Testis (tissue), 3 donors: ENCODE data around the gene HOXB7. TPM values are rescaled to one million over a fixed set of nuclear protein-coding genes. Genes with fewer than 3 reads are reported as not detected.

Source experiments
- DNase-seq: peaks from one replicate; pipeline ENCODE4 v3.0.0-alpha.2; 2019
- H3K27ac ChIP-seq, 2 donors: fragments of 200-600 bp; sonication (generic); one replicate each; pipeline ENCODE4 v1.5.1; 2019
- H3K27me3 ChIP-seq: fragments of 200-600 bp; sonication (generic); one replicate; pipeline ENCODE4 v1.5.1; 2019
- H3K36me3 ChIP-seq: fragments of 200-600 bp; sonication (generic); one replicate; pipeline ENCODE4 v1.5.1; 2017; ENCODE audit warnings: low read depth; ENCODE audit errors: missing control alignments
- H3K4me1 ChIP-seq: fragments of 200-600 bp; sonication (generic); one replicate; pipeline ENCODE4 v1.5.1; 2019
- H3K4me3 ChIP-seq, 2 donors: fragments of 200-600 bp; sonication (generic); one replicate each; pipeline ENCODE4 v1.5.1; 2017 to 2019
- H3K9me3 ChIP-seq: fragments of 200-600 bp; sonication (generic); one replicate; pipeline ENCODE4 v1.5.1; 2017
- POLR2A ChIP-seq: fragments of 450-650 bp; IDR thresholded peaks from one replicate; pipeline ENCODE4 v1.6.1; 2017; ENCODE audit warnings: antibody characterized with exemption, mild to moderate bottlenecking, moderate library complexity
- WGBS, 2 donors: methylation state at CpG; one replicate each; pipeline ENCODE4 v1.1.5; 2018; 5-methylcytosine and 5-hydroxymethylcytosine counted together
- intact Hi-C: fragments of 100-400 bp; cut with DNase I; formaldehyde crosslinking; loops from one replicate; pipeline ENCODE4 v1.15.1; 2023; ENCODE audit warnings: low total_unique reads
- polyA plus RNA-seq: library from polyadenylated mRNA; stranded (reverse); fragments of 350-450 nt; fragmentation: Illumina TruSeq; extraction: RNeasy Lipid Tissue Mini Kit (QIAGEN cat#74804); gene quantifications from one replicate; pipeline ENCODE4 v1.2.3, GENCODE V29; 2014; ENCODE audit warnings: low read depth, low replicate concordance; ENCODE audit not compliant: insufficient read depth
- total RNA-seq, 2 donors: library from RNA; depleted of rRNA; stranded (reverse); fragments of >200 nt; gene quantifications; one replicate each; pipeline ENCODE4 v1.2.3, GENCODE V29; 2016
- TF ChIP-seq, protein P1 (sequence below), 3 experiments: fragments of 450-650 bp in 2 of 3; fragments of 200-600 bp in 1 of 3; sonication (generic) in 1 of 3; IDR thresholded peaks; one replicate each; pipeline ENCODE4 v1.5.1; 2016 to 2019; ENCODE audit warnings: antibody characterized with exemption in 3 of 3, mild to moderate bottlenecking in 2 of 3, moderate library complexity in 1 of 3

Gene HOXB7
- total and polyA plus RNA-seq, 3 donors from 2014 or later, result 2.8 to 4.4 (median 3.2) TPM

DNA sequence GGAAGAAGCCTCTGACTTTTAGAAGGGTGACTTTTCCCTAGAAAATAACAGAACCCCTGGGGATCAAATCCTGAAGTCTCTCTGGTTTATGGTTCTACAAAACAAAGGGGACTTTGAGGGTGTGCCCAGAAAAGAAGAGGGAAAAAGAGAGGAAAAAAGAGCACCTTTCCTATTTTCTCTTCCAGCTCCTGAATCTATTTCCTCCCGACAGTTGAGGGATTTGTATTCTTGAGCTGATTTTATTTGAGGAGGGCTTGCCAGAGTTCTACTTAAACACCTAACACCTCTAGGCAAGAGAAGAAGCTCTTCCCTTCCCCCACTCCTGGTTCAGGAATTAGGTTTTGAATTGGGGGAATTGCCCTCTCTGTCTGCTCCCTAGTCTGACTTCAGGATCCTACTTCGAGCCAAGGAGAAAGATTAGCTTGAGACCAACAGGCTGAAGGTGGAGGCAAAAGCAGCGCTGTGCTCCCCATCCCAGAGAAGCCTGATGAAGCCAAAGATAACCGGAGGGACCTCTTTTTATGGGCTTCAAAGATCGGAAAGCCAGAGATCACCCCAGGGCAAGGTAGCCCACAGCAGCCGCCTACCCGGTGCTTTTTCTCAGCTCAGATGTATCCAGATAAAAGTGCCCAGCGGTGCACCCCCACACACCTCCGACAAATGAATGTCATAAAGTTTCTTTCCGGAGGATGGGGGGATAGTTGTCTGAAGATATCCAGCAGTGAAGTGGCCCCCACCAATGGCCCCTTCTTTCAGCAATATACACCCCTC is 21.6 kb downstream of the HOXB7 start:
- Histone ChIP-seq H3K36me3 (no peaks in the 10 kb centered on the region), H3K27me3 (no peaks in the 10 kb centered on the region), H3K27ac (no peak overlapping the region), H3K4me1 (peaks cover 10% of the 10 kb centered on the region), H3K9me3 (no peaks in the 10 kb centered on the region), H3K4me3 (no peak overlapping the region)
- WGBS, 2 donors, result 26 to 38% methylated on average over 8 to 10 of the region's 10 CpGs
- DNase-seq, result no peak
- intact Hi-C loops, result no loop called here
- TF ChIP-seq, protein P1, sequence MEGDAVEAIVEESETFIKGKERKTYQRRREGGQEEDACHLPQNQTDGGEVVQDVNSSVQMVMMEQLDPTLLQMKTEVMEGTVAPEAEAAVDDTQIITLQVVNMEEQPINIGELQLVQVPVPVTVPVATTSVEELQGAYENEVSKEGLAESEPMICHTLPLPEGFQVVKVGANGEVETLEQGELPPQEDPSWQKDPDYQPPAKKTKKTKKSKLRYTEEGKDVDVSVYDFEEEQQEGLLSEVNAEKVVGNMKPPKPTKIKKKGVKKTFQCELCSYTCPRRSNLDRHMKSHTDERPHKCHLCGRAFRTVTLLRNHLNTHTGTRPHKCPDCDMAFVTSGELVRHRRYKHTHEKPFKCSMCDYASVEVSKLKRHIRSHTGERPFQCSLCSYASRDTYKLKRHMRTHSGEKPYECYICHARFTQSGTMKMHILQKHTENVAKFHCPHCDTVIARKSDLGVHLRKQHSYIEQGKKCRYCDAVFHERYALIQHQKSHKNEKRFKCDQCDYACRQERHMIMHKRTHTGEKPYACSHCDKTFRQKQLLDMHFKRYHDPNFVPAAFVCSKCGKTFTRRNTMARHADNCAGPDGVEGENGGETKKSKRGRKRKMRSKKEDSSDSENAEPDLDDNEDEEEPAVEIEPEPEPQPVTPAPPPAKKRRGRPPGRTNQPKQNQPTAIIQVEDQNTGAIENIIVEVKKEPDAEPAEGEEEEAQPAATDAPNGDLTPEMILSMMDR (IDR thresholded peaks at IDR 0.05), result no peak
- no peak for TF ChIP-seq POLR2A

DNA sequence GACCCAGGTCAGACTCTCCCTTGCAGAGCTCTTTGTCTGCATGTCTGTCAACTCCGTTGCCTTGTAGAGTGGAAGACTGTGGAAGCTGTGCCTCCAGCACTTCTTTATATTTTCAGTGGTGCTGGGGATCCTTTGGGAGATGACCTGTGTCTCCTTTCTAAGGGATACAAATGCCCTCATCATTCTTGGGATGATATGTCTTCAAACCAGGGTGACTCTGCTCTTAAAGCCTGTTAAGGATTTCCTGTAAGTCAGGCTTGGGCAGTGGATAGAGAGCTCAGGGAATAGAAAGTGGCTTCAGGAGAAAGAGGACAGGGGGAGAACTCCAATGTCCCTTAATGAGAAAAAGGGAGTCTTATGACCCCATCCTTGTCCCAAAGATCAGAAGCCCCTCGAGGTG is 22.3 kb downstream of the HOXB7 start:
- no peak overlapping the region for H3K4me3 ChIP-seq
- intact Hi-C loops, result no loop called here

DNA sequence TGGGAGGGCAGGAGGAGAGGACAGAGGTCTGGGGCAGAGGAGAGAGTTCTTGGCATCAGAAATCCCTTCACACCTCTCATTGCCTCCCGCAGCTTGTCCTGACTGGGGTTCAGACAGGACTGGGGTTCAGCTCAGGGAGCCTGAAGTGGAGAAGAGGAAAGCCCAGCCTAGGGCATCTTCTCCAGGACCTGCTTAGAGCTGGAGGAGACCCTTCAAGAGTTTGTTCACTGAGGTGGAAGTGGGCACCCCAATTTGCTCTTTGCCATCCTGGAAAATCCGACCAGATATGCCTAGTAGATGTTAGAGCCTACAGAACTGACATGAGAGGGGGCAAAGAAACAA is 22.8 kb downstream of the HOXB7 start:
- H3K36me3 ChIP-seq, result no peaks in the 10 kb centered on the region
- intact Hi-C loops, result no loop called here
- H3K27me3 ChIP-seq, result no peaks in the 10 kb centered on the region
- no peak for DNase-seq
- no peak overlapping the region for H3K27ac ChIP-seq
- TF ChIP-seq, protein P1 (IDR thresholded peaks at IDR 0.05), result no peak
- TF ChIP-seq POLR2A, result no peak
- H3K4me1 ChIP-seq, result peaks cover 10% of the 10 kb centered on the region
- WGBS, 2 donors, result 77 to 78% methylated on average over 2 of the region's 2 CpGs
- H3K9me3 ChIP-seq, result no peaks in the 10 kb centered on the region
- H3K4me3 ChIP-seq, result no peak overlapping the region

More for the DNA sequence above, 22.3 kb downstream of the HOXB7 start:
- TF ChIP-seq, protein P1 (IDR thresholded peaks at IDR 0.05), result no peak
- TF ChIP-seq POLR2A, result no peak
- Histone ChIP-seq H3K27me3 (no peaks in the 10 kb centered on the region), H3K27ac (no peak overlapping the region), H3K4me1 (peaks cover 10% of the 10 kb centered on the region), H3K9me3 (no peaks in the 10 kb centered on the region), H3K36me3 (no peaks in the 10 kb centered on the region)
- 50 to 55% methylated on average over 2 of the region's 2 CpGs for WGBS, 2 donors
- no peak for DNase-seq

DNA sequence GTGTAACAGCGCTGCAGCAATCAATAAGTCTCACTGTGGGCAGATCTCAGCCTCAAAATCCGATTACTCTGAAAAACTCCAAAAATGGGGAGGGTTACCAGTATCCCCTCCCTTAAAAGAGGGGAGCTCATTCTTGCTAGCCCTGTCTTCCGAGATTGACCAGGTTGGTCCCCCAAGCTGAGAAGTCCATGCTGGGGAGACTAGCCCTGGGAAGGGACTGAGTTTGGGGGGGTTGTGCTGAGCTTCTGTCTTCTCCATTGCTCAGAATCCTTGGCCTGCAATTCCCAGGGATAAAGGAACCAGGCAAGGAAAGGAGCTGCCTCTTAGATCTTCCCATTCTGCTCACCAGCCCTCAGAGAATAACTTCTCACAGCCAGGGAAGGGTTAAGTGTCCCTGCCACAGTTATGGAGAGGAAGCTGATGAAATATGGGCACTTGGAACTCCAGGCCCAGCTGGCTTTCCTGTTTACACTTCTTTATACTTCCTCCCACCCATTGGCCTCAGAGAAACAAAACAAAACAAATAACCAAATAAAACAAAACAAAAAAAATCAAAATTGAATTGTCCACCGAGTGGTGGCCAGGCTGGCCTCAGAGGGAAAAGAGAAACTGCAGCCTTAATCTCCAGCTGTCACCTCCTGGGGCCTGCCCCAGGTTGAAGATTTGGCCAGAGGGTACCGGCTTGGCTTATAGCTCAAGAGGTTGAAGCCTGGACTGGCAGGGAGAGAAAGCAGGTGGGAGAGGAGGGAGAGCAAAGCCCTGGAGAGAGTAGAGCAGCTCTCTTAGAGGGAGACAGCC is 23.3 kb downstream of the HOXB7 start:
- peaks cover 10% of the 10 kb centered on the region for H3K4me1 ChIP-seq
- no peaks in the 10 kb centered on the region for H3K9me3 ChIP-seq
- no peak for TF ChIP-seq POLR2A
- TF ChIP-seq, protein P1 (IDR thresholded peaks at IDR 0.05), result no peak
- no peak for DNase-seq
- intact Hi-C loops, result no loop called here
- no peak overlapping the region for H3K4me3 ChIP-seq
- H3K27me3 ChIP-seq, result no peaks in the 10 kb centered on the region
- 42 to 53% methylated on average over 5 of the region's 5 CpGs for WGBS, 2 donors
- H3K27ac ChIP-seq, result no peak overlapping the region
- no peaks in the 10 kb centered on the region for H3K36me3 ChIP-seq
